SIG-M5 treated with dmso at 0.1 percent for 504 hours (cell line): ENCODE measurements around the gene NFATC2IP.
"Not testable (repeated sequence)": the region's sequence is repeated elsewhere in the genome, so short reads cannot be mapped to it uniquely, and the experiment has no call there.

Experiments
- DNase-seq: peaks from one replicate; lab custom pipeline; 2025; ENCODE audit not compliant: unreplicated experiment; lab: John Stamatoyannopoulos, UW

Gene NFATC2IP

GRCh38 chr16:28990375-28991040 is 39.8 kb downstream of the NFATC2IP start:
- no peak for DNase-seq

GRCh38 chr16:28991687-28992086 is 41.0 kb downstream of the NFATC2IP start:
- no peak for DNase-seq

- no peak for DNase-seq
Measured at GRCh38 chr16:28992496-28992895, 41.8 kb downstream of the NFATC2IP start.

GRCh38 chr16:28998837-28999236 is 48.1 kb downstream of the NFATC2IP start:
- no peak for DNase-seq

- no peak for DNase-seq
Measured at GRCh38 chr16:28999577-28999976, 48.8 kb downstream of the NFATC2IP start.

- no peak for DNase-seq
Measured at GRCh38 chr16:29000019-29000418, 49.3 kb downstream of the NFATC2IP start.

- not testable (repeated sequence) for DNase-seq
Measured at GRCh38 chr16:29004496-29005139, 53.9 kb downstream of the NFATC2IP start.

GRCh38 chr16:29007730-29008593 is 57.2 kb downstream of the NFATC2IP start:
- DNase-seq, result no peak

GRCh38 chr16:29009050-29009837 is 58.5 kb downstream of the NFATC2IP start:
- no peak for DNase-seq

GRCh38 chr16:29009838-29010166 is 59.1 kb downstream of the NFATC2IP start:
- DNase-seq, result no peak

- DNase-seq, result no peak
Measured at GRCh38 chr16:29011112-29011511, 60.4 kb downstream of the NFATC2IP start.

GRCh38 chr16:29011851-29012250 is 61.1 kb downstream of the NFATC2IP start:
- no peak for DNase-seq

GRCh38 chr16:29012913-29013553 is 62.3 kb downstream of the NFATC2IP start:
- DNase-seq, result no peak

- DNase-seq, result no peak
Measured at GRCh38 chr16:29014561-29015069, 63.9 kb downstream of the NFATC2IP start.
